AG09319 (cell line): ENCODE data around the gene SIRPA.

Experiments
- DNase-seq: peaks from one replicate; pipeline ENCODE4 v3.0.0-alpha.2; 2010; ENCODE audit warnings: low read depth; ENCODE audit errors: extremely low read depth
- CTCF ChIP-seq: IDR thresholded peaks from 2 replicates; pipeline ENCODE4 v1.5.1; 2011; ENCODE audit warnings: low read depth, mild to moderate bottlenecking, inconsistent platforms, low read length, moderate library complexity

SIRPA gene

GRCh38 chr20:1938464-1939269 lies 43.5 kb downstream of the SIRPA start:
- DNase-seq: no peak
- TF ChIP-seq CTCF: no peak

GRCh38 chr20:1939270-1939595 lies 44.0 kb downstream of the SIRPA start:
- TF ChIP-seq CTCF: no peak
- DNase-seq: no peak

GRCh38 chr20:1940581-1940980 lies 45.4 kb downstream of the SIRPA start:
- no peak for DNase-seq
- no peak for TF ChIP-seq CTCF

GRCh38 chr20:1941226-1941625 lies 46.0 kb downstream of the SIRPA start:
- no peak for TF ChIP-seq CTCF
- no peak for DNase-seq

- no peak for DNase-seq
- TF ChIP-seq CTCF: no peak
These were observed 46.9 kb downstream of the SIRPA start for GRCh38 chr20:1942061-1942460.

- TF ChIP-seq CTCF: no peak
- no peak for DNase-seq
These were observed 47.5 kb downstream of the SIRPA start for GRCh38 chr20:1942486-1943274.

- no peak for TF ChIP-seq CTCF
- DNase-seq: no peak
These were observed 48.2 kb downstream of the SIRPA start for GRCh38 chr20:1943275-1944002.
